Adrenal gland (tissue), 5 donors: ENCODE results near the gene C20orf202.

Source experiments
- POLR2A ChIP-seq, 2 donors: fragments of 450-650 bp; IDR thresholded peaks; one replicate each; pipeline ENCODE4 v1.6.1; 2017; ENCODE audit warnings: antibody characterized with exemption in 2 of 2, mild to moderate bottlenecking in 2 of 2, moderate library complexity in 1 of 2
- TF ChIP-seq, protein P1 (sequence below), 6 experiments: fragments of 450-650 bp in 4 of 6; fragments of 200-600 bp in 2 of 6; sonication (generic) in 1 of 6; IDR thresholded peaks; 1 replicate in 5 of 6; 2 replicates in 1 of 6; pipeline versions ENCODE4 v1.5.1 to v1.8.0; 2016 to 2021; ENCODE audit warnings: antibody characterized with exemption in 6 of 6, mild to moderate bottlenecking in 2 of 6, moderate library complexity in 1 of 6
- donor health status: DM: no; HTN: no; CAD: no.

- TF ChIP-seq, protein P1, sequence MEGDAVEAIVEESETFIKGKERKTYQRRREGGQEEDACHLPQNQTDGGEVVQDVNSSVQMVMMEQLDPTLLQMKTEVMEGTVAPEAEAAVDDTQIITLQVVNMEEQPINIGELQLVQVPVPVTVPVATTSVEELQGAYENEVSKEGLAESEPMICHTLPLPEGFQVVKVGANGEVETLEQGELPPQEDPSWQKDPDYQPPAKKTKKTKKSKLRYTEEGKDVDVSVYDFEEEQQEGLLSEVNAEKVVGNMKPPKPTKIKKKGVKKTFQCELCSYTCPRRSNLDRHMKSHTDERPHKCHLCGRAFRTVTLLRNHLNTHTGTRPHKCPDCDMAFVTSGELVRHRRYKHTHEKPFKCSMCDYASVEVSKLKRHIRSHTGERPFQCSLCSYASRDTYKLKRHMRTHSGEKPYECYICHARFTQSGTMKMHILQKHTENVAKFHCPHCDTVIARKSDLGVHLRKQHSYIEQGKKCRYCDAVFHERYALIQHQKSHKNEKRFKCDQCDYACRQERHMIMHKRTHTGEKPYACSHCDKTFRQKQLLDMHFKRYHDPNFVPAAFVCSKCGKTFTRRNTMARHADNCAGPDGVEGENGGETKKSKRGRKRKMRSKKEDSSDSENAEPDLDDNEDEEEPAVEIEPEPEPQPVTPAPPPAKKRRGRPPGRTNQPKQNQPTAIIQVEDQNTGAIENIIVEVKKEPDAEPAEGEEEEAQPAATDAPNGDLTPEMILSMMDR (IDR thresholded peaks at IDR 0.05) = no peak
- TF ChIP-seq POLR2A (IDR thresholded peaks at IDR 0.05) = no peak
Measured at GRCh38 chr20:1165941-1166340, 37.3 kb upstream of the C20orf202 start.
